ENCODE results near the gene ABI1.

DNA sequence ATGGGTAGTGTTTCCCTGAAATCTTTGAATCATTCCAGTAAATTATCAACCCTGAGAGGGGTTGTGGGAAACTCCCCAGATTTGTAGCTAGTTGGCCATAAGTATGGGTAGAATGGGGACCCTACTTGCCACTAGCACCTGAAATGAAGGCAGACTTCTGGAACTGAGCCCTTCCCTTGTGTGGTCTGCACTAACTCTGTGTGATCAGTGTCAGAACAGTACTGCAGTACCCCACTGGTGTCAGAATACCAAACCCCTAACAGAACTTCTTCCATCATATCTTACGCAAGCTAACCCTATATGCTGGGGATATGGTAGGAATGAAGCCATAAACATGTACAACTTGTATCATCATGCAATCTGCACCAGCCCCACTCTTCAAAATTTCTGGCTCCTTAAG, 50.8 kb downstream of the ABI1 start:
- TF ChIP-seq, protein P1, sequence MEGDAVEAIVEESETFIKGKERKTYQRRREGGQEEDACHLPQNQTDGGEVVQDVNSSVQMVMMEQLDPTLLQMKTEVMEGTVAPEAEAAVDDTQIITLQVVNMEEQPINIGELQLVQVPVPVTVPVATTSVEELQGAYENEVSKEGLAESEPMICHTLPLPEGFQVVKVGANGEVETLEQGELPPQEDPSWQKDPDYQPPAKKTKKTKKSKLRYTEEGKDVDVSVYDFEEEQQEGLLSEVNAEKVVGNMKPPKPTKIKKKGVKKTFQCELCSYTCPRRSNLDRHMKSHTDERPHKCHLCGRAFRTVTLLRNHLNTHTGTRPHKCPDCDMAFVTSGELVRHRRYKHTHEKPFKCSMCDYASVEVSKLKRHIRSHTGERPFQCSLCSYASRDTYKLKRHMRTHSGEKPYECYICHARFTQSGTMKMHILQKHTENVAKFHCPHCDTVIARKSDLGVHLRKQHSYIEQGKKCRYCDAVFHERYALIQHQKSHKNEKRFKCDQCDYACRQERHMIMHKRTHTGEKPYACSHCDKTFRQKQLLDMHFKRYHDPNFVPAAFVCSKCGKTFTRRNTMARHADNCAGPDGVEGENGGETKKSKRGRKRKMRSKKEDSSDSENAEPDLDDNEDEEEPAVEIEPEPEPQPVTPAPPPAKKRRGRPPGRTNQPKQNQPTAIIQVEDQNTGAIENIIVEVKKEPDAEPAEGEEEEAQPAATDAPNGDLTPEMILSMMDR (conservative IDR thresholded peaks at IDR 0.05; ENCODE audit: low read depth, low read length) = no peak
- no peak for TF ChIP-seq EZH2phosphoT487 (IDR thresholded peaks at IDR 0.05; ENCODE audit: borderline replicate concordance, low read length)

All from PC-3 (cell line).